Colonic mucosa (tissue), 4 donors: ENCODE measurements around the gene PRRC1. TPM values are rescaled to one million over a fixed set of nuclear protein-coding genes. Genes with fewer than 3 reads are reported as not detected.

ENCODE experiments used
- DNase-seq: peaks from one replicate; pipeline ENCODE4 v3.0.0-alpha.2; 2020
- H3K27ac ChIP-seq: fragments of 200-600 bp; one replicate; pipeline ENCODE4 v1.8.0; 2021
- H3K27me3 ChIP-seq: fragments of 200-600 bp; one replicate; pipeline ENCODE4 v1.8.0; 2021
- H3K36me3 ChIP-seq: fragments of 200-600 bp; one replicate; pipeline ENCODE4 v1.8.0; 2021
- H3K4me1 ChIP-seq: fragments of 200-600 bp; one replicate; pipeline ENCODE4 v1.8.0; 2021; ENCODE audit warnings: mild to moderate bottlenecking
- H3K4me3 ChIP-seq: fragments of 200-600 bp; one replicate; pipeline ENCODE4 v1.8.0; 2021
- H3K9ac ChIP-seq, 2 donors: one replicate each; pipeline ENCODE4 v1.7.0; 2013; ENCODE audit warnings: control low read depth in 2 of 2, low read depth in 2 of 2, low read length in 2 of 2
- H3K9me3 ChIP-seq: fragments of 200-600 bp; one replicate; pipeline ENCODE4 v1.8.0; 2021
- intact Hi-C: fragments of 100-400 bp; cut with DNase I; formaldehyde crosslinking; loops from one replicate; pipeline ENCODE4 v1.14.1; 2022
- total RNA-seq, 2 donors: library from RNA; stranded (reverse); fragmentation: NEBNext Ultra II Directional in 1 of 2; extraction: Animal tissue kit (Norgen Biotek cat#: 25700) in 1 of 2; gene quantifications; one replicate each; pipeline ENCODE4 v1.2.1, GENCODE V29; 2021
- TF ChIP-seq, protein P1 (sequence below): fragments of 200-600 bp; IDR thresholded peaks from one replicate; pipeline ENCODE4 v1.8.0; 2022; ENCODE audit warnings: antibody characterized with exemption, mild to moderate bottlenecking
- donor health status: healthy.
- donor health status: DM: no; HTN: no; CAD: no.
- donor health status: DM: no; HTN: no; CAD: no.

Gene PRRC1
- total RNA-seq, 2 donors from 2014 or later = 73.0 to 79.9 TPM

DNA sequence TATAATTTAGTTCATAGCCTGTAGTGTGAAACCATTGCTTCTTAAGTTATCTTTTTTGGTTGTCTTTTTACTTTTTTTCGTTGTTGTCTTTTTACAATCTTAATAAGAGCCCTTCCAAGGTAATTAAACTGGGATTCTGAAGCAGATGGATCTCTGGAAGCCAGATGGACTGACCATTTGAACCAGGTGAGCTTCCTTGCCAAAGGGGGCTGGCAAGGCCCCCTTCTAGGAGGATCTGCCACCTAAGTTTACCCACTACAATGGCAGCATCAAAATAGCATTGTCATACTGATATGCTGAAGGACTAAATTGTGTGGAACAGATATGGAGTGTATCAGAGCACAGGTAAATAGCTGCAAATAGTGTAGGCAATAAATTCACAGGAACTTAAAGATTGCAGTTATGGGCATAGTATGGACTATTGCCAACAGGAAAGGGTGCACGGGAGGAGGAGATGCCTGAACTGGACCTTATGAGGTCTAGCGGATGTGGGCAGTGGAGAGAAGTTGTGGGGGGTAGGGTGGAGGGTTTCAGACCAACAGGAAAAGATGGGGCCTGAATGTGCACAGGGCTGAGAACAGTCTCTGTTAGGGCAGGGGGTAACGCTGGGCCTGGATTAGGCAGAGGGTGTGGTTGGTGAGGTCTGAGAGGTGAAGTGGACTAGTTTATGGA, 69.9 kb downstream of the PRRC1 start:
- TF ChIP-seq, protein P1, sequence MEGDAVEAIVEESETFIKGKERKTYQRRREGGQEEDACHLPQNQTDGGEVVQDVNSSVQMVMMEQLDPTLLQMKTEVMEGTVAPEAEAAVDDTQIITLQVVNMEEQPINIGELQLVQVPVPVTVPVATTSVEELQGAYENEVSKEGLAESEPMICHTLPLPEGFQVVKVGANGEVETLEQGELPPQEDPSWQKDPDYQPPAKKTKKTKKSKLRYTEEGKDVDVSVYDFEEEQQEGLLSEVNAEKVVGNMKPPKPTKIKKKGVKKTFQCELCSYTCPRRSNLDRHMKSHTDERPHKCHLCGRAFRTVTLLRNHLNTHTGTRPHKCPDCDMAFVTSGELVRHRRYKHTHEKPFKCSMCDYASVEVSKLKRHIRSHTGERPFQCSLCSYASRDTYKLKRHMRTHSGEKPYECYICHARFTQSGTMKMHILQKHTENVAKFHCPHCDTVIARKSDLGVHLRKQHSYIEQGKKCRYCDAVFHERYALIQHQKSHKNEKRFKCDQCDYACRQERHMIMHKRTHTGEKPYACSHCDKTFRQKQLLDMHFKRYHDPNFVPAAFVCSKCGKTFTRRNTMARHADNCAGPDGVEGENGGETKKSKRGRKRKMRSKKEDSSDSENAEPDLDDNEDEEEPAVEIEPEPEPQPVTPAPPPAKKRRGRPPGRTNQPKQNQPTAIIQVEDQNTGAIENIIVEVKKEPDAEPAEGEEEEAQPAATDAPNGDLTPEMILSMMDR = no peak
- H3K9ac ChIP-seq = no peak overlapping the region
- intact Hi-C loops = no loop called here

DNA sequence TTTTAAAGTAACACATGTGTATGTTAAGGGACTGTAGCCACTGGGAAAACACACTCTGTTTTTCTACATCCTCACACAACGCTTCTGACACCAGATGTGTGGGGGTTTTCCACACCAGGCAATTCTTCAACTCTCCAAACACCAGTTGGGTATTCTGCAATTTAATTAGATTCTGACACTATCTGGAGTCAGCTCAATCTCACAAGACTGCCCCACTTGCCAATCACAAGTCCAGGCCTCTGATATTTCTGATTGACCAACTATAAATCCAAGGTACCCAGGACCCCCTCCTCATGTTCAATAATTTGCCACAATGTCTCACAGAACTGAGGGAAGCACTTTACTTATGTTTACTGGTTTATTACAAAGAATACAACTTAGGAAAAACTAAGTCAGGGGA, 70.9 kb downstream of the PRRC1 start:
- no peak overlapping the region for H3K9ac ChIP-seq
- no peak overlapping the region for H3K27ac ChIP-seq
- DNase-seq = no peak
- no peak overlapping the region for H3K4me3 ChIP-seq
- TF ChIP-seq, protein P1 = no peak
- H3K9me3 ChIP-seq = no peaks in the 10 kb centered on the region
- H3K36me3 ChIP-seq = no peaks in the 10 kb centered on the region
- intact Hi-C loops = no loop called here
- no peaks in the 10 kb centered on the region for H3K27me3 ChIP-seq
- no peaks in the 10 kb centered on the region for H3K4me1 ChIP-seq

More for the DNA sequence above, 69.9 kb downstream of the PRRC1 start:
- no peak overlapping the region for H3K27ac ChIP-seq
- no peaks in the 10 kb centered on the region for H3K27me3 ChIP-seq
- no peaks in the 10 kb centered on the region for H3K9me3 ChIP-seq
- no peak for DNase-seq
- H3K4me1 ChIP-seq = no peaks in the 10 kb centered on the region
- no peak overlapping the region for H3K4me3 ChIP-seq
- no peaks in the 10 kb centered on the region for H3K36me3 ChIP-seq

DNA sequence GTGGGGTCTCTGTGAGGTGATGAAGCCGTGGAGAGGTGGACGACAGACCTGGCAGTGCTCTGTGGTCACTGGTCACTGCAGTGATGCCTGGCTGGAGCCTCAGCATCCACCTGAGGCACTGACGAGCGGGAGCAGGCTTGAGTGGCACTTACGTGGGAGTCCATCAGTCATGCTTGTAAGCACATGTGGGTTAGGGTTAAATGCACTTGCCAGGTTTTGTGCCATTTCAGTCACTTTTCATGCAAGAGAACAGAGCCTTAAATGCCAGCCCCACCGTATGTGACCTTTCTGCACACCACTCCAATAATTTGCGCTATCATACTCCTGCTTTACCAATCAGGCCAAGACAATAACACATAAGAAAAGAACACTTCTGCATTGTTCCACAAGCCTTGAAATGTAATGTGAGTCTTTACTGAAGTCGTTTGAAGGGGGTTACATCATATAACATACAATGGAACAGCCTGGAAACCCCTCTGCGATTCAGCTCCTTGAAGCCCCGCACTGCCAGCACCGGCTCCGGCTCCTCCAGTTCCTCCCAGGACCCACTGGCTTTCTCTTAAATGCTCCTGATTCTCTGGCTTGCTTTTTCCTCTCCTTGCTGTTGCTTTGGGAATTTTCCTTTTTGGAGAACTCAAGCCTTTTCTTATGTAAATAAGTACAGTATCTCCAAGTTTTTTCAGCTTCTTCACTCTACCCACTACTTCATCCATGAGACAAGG, 72.0 kb downstream of the PRRC1 start:
- Histone ChIP-seq H3K27ac (no peak overlapping the region), H3K4me1 (no peaks in the 10 kb centered on the region), H3K27me3 (no peaks in the 10 kb centered on the region), H3K9ac (no peak overlapping the region), H3K9me3 (no peaks in the 10 kb centered on the region), H3K4me3 (no peak overlapping the region), H3K36me3 (no peaks in the 10 kb centered on the region)
- TF ChIP-seq, protein P1 = no peak
- DNase-seq = no peak
- intact Hi-C loops = no loop called here

DNA sequence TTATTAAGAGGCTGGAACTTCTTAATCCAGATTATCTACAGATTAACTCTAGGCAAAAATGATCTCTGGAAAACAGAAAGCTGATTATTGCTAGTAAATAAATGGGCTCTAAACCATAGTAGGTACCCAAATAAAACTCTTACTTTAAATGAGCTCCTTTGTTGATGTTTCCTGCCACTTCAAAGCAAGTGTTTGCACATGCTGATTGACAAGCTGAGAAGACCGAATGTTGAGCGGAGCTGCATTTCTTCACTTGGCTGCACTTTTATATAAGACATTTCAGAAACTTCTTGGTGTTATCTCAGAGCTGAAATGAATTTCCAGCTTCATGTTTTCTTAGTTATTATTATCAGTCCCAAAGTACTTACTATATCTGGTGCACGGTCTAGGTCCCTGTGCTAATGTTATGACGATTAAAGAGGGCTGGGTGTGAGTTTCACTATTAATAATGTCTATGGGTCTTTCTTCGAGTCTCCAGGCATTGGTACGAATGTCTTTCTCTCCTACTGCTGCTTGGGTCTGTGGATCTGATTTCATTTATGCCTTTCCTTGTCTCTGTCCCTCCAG, 72.8 kb downstream of the PRRC1 start:
- Histone ChIP-seq H3K27me3 (no peaks in the 10 kb centered on the region), H3K4me1 (no peaks in the 10 kb centered on the region), H3K9ac (no peak overlapping the region), H3K27ac (no peak overlapping the region), H3K4me3 (no peak overlapping the region), H3K36me3 (no peaks in the 10 kb centered on the region), H3K9me3 (no peaks in the 10 kb centered on the region)
- DNase-seq = no peak
- TF ChIP-seq, protein P1 = no peak
- intact Hi-C loops = no loop called here

DNA sequence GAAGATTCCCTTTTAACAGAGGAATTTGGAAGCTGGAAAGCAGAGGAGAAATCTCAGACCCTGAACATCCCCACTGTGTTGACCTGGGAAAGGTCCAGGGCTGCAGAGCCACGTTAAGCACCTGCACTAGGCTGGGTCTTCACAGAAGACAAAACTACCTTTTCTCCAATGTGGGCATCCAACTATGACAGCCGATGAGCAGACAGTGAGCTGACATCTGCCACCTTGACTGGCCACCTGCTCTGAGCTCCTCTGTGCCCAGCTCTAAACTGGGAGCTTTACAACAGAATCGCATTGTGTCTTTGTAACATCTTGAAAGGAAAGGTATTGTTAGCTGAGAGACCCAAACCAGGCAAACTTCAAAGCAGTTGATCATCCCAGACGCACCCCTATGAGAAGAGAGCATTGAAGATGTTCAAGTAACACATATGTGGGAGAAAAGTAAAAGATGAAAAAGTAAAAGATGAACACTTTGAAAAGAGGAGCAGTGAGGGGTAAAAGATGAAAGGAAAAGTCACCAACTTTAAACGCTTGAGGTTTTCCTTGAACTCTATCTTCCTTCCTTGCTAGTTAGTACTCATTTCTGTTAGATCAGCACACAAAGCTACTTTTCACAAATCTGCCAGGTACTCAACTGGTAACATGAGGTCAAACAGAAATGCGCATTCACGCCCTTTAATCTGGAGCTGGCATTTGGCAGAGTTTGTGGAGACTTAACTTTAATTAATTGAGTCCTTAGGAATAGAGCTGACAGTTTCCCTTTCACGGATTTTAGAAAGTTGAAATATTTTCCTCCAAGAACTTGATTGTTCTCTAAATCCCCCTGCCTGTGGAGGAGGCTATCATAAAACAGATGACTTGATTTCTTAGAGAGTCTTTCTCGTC, 78.3 kb downstream of the PRRC1 start:
- H3K4me1 ChIP-seq = no peaks in the 10 kb centered on the region
- no peak overlapping the region for H3K9ac ChIP-seq
- no peaks in the 10 kb centered on the region for H3K27me3 ChIP-seq
- intact Hi-C loops = no loop called here
- no peaks in the 10 kb centered on the region for H3K36me3 ChIP-seq
- H3K27ac ChIP-seq = no peak overlapping the region
- no peak for DNase-seq
- H3K4me3 ChIP-seq = no peak overlapping the region
- H3K9me3 ChIP-seq = no peaks in the 10 kb centered on the region
- TF ChIP-seq, protein P1 = no peak
